D721Med (cell line): ENCODE data around the gene SARDH.

Source experiments
- DNase-seq: peaks from one replicate; pipeline ENCODE4 v3.0.0; 2011; ENCODE audit warnings: low spot score; ENCODE audit not compliant: insufficient read length
- FAIRE-seq: peaks from 2 replicates; lab custom pipeline; 2011; peaks lifted over from hg19 to GRCh38; lab: Jason Lieb, UNC
- TF ChIP-seq, protein P1 (sequence below): IDR thresholded peaks from 2 replicates; pipeline ENCODE4 v1.5.1; 2012; ENCODE audit warnings: mild to moderate bottlenecking, control low read depth; ENCODE audit not compliant: insufficient read depth; ENCODE audit errors: missing control alignments

SARDH gene

DNA sequence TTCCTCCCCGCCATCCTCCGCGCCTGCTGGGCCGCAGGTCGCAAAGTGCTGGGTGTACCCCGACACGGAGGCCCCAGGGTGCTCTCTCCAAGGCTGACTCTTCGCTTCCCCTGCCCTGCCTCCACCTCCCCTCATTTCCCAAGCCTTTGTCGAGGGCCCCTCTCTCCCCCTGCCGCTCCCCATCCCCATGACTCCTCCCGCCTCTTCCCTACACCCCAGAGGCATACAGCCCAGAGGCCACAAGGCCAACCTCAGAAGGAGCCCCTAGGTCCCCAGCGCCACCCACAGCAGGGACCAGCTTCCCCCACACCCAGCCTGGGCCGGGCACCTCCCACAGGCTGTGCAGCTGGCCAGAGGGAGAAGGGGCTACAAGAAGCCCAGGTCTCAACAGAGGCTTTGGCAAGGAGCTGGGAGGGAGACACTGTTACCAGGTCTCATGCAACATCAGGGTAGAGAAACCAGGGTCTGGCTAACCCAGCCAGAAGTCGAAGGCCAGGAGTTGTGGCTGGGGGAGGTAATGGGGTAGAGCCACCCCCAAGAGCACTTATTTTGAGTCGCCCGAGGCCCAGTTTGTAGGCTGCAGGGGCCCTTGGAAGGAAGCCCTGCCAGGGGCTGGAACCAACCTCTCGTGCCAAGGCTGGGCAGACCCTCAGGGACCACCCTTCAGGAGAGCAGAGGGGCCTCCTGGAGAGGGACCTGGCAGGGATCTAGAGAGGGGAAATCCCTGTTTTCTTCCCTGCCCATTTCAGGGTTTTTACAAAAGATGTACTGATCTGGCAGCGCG, 24.5 kb upstream of the SARDH start:
- TF ChIP-seq, protein P1, sequence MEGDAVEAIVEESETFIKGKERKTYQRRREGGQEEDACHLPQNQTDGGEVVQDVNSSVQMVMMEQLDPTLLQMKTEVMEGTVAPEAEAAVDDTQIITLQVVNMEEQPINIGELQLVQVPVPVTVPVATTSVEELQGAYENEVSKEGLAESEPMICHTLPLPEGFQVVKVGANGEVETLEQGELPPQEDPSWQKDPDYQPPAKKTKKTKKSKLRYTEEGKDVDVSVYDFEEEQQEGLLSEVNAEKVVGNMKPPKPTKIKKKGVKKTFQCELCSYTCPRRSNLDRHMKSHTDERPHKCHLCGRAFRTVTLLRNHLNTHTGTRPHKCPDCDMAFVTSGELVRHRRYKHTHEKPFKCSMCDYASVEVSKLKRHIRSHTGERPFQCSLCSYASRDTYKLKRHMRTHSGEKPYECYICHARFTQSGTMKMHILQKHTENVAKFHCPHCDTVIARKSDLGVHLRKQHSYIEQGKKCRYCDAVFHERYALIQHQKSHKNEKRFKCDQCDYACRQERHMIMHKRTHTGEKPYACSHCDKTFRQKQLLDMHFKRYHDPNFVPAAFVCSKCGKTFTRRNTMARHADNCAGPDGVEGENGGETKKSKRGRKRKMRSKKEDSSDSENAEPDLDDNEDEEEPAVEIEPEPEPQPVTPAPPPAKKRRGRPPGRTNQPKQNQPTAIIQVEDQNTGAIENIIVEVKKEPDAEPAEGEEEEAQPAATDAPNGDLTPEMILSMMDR = no peak
- DNase-seq (no peak), FAIRE-seq (no peak)

DNA sequence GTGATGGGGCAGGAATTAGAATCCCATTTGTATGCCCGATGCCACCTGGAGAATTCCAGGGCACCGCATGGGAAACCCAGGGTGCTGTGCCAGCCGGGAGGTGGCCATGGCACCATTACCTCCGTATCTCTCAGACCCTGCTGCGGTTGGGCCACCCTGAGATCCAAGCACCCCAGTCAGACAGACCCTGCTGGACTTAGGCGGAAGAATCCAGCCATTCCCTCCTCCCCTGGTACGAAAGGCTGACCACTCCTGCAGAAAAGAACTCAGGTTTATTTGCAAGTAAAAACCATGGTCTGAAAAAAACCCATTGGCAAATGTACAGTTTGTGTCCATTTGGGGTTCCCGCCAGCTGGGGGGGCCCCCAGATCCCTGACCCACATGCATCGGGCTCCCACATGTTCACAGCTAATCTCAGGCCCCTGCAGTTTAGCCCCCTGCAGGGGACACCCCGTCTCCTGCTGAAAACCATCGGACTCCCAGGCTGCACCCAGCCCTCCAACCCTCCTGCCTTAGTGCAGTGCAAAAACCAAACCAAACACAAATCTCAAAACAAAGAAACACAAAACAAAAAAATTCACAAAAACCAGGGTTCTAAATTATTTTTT, 23.6 kb upstream of the SARDH start:
- no peak for DNase-seq
- TF ChIP-seq, protein P1 = no peak
- no peak for FAIRE-seq

DNA sequence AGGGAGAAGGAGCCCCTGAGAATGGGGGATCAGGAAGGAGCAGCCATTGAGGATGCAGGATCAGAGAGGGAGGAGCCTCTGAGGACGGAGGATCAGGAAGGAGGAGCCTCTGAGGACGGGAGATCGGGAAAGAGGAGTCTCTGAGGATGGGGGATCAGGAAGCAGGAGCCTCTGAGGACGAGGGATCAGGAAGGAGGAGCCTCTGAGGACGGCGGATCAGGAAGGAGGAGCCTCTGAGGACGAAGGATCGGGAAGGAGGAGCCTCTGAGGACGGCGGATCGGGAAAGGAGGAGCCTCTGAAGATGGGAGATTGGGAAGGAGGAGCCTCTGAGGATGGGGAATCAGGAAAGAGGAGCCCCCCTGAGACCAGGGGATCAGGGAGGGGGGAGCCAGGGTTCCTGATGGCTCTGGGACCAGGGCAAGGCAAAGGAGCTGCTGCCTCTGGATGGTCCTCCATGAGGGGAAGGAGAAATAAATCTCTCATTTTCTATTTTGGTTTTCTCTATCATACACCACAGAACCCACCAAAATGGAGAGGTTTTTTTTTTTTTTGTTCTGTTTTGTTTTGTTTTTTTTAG, 22.6 kb upstream of the SARDH start:
- TF ChIP-seq, protein P1 = no peak
- FAIRE-seq (no peak), DNase-seq (no peak)

DNA sequence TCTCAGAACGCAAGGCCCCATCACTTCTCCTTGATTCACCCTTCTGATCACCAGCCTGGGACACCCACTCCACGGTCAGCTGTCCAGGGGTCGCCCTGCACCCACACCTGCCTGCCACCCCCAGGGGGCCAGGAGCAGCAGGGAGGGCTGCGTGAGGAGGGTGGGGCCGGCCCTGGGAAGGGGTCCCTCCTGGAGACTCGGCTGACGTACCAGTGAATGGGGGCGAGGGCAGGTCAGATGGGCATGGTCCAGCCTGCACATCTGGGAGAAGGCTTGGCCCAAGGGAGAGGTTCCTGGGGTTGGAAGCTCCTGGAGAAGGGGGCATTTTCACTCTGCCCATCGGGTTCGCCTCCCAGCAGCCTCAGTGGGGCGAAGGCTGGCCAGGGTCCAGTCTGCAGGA, 21.8 kb upstream of the SARDH start:
- DNase-seq = no peak
- FAIRE-seq = no peak
- TF ChIP-seq, protein P1 = no peak

DNA sequence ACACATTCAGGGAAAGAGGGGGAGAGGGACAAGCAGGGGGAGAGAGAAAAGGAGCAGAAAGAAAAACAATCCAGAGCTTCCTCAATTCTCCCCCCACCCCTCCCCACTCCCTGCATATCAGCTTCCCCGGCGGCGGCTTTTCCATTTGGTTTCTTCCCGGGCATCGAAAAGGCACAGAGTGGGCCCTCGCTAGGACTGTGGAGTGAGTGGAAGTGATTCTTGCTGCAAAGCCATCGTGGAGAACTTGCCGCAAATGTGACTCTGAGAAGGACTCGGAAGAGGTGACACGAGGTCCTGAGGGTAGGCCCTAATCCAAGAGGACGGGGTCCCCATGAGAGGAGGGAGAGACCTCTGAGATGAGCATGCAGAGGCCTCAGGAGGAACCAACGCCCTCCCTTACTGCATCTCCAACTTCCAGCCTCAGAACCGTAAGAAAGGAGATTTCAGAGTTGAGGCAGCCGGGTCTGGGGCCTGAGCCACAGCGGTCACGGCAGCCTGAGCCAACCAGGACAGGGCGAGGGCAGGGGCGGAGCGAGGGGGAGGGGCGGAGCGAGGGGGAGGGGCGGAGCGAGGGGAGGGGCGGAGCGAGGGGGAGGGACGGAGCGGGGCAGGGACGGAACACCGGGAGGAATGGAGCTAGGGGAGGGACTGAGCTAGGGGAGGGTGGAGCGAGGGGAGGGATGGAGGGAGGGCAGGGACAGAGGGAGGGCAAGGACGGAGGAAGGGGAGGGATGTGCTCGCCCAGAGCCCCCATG, 21.2 kb upstream of the SARDH start:
- DNase-seq (no peak), FAIRE-seq (no peak)
- TF ChIP-seq, protein P1 = no peak

DNA sequence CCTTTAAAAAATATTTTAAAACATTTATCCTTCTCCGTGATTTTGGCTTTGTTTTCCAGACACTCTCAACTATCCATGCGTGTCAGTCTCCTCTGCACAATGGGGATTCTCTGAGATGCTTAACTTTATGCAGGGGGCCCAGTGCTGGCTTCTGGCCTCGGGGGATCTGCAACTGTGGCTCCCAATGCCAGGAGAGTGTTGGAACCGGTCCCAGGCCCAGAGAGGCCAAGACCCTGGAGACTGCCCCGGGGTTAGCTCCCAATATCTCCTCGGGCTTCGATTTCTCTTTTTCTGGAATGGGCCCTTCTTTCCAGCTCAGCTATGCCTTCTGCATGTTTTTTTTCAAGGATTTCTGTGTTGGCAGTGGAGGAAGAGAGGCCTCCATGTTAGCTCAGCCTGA, 20.1 kb upstream of the SARDH start:
- FAIRE-seq (no peak), DNase-seq (no peak)
- TF ChIP-seq, protein P1 = no peak
